CD4-positive, alpha-beta memory T cell (primary cell): ENCODE data around the gene TMEM204. TPM values are rescaled to one million over a fixed set of nuclear protein-coding genes. Genes with fewer than 3 reads are reported as not detected.

Experiments used
- CTCF ChIA-PET: fragments of 350-600 bp; sonication (Branson Sonifier 250); formaldehyde crosslinking; loops from one replicate; lab custom pipeline; 2021; ENCODE audit warnings: inconsistent platforms; ENCODE audit not compliant: partially characterized antibody; lab: Charles Lee
- POLR2A ChIA-PET: fragments of 350-600 bp; sonication (Branson Sonifier 250); formaldehyde crosslinking; loops from one replicate; lab custom pipeline; 2021; ENCODE audit not compliant: partially characterized antibody; lab: Charles Lee
- DNase-seq, 5 donors: peaks; one replicate each; pipeline versions ENCODE4 v3.0.0 to v3.0.0-alpha.2; 2020 to 2022; ENCODE audit warnings: mixed read lengths in 1 of 5
- H3K27ac ChIP-seq: one replicate; pipeline ENCODE4 v1.7.0; 2013; ENCODE audit warnings: low read depth, low read length
- H3K27me3 ChIP-seq: 2 replicates; pipeline ENCODE4 v1.7.0; 2013; ENCODE audit warnings: mild to moderate bottlenecking, low read length, moderate library complexity; ENCODE audit not compliant: insufficient read depth
- H3K36me3 ChIP-seq: 2 replicates; pipeline ENCODE4 v1.7.0; 2013; ENCODE audit warnings: mild to moderate bottlenecking, low read length, moderate library complexity; ENCODE audit not compliant: insufficient read depth
- H3K4me1 ChIP-seq: 2 replicates; pipeline ENCODE4 v1.7.0; 2013; ENCODE audit warnings: mild to moderate bottlenecking, low read length, moderate library complexity; ENCODE audit not compliant: insufficient read depth
- H3K4me3 ChIP-seq, 2 donors: one replicate each; pipeline ENCODE4 v1.7.0; 2013; ENCODE audit warnings: low read length in 2 of 2, mild to moderate bottlenecking in 1 of 2
- H3K9me3 ChIP-seq, 2 donors: one replicate each; pipeline ENCODE4 v1.7.0; 2013; ENCODE audit warnings: low read length in 2 of 2, control low read depth in 1 of 2; ENCODE audit not compliant: control insufficient read depth in 1 of 2
- H3K27ac Mint-ChIP-seq, 7 donors: one replicate each; pipeline ENCODE4 v1.8.0; 2020 to 2021; ENCODE audit warnings: mixed read lengths in 7 of 7, mild to moderate bottlenecking in 6 of 7, inconsistent platforms in 3 of 7, moderate library complexity in 3 of 7
- H3K27me3 Mint-ChIP-seq, 2 donors: one replicate each; pipeline ENCODE4 v1.8.0; 2020 to 2021; ENCODE audit warnings: mixed read lengths in 2 of 2
- H3K36me3 Mint-ChIP-seq, 2 donors: one replicate each; pipeline ENCODE4 v1.8.0; 2020 to 2021; ENCODE audit warnings: mixed read lengths in 2 of 2, inconsistent platforms in 1 of 2, mild to moderate bottlenecking in 1 of 2
- H3K4me1 Mint-ChIP-seq, 4 donors: one replicate each; pipeline ENCODE4 v1.8.0; 2020 to 2021; ENCODE audit warnings: mixed read lengths in 4 of 4, mild to moderate bottlenecking in 1 of 4
- H3K4me3 Mint-ChIP-seq, 8 donors: one replicate each; pipeline ENCODE4 v1.8.0; 2020 to 2021; ENCODE audit warnings: mixed read lengths in 8 of 8, mild to moderate bottlenecking in 7 of 8, moderate library complexity in 6 of 8, inconsistent platforms in 3 of 8
- H3K9me3 Mint-ChIP-seq, 8 donors: one replicate each; pipeline ENCODE4 v1.8.0; 2020 to 2021; ENCODE audit warnings: mixed read lengths in 8 of 8, mild to moderate bottlenecking in 5 of 8, inconsistent platforms in 3 of 8, moderate library complexity in 1 of 8
- intact Hi-C: fragments of 100-400 bp; cut with micrococcal nuclease; formaldehyde crosslinking; loops from one replicate; pipeline ENCODE4 v1.15.1; 2023
- polyA plus RNA-seq, 2 donors: library from polyadenylated mRNA; unstranded; fragments of 300-500 nt; fragmentation: Illumina TruSeq; gene quantifications; one replicate each; pipeline ENCODE4 v1.2.3, GENCODE V29; 2021
- total RNA-seq, 2 experiments: library from RNA; stranded (reverse); gene quantifications; one replicate each; pipeline ENCODE4 v1.2.3, GENCODE V29; 2021

TMEM204 gene
- total and polyA plus RNA-seq, 4 experiments from 2014 or later, result 95.9 to 125 (median 111) TPM

DNA sequence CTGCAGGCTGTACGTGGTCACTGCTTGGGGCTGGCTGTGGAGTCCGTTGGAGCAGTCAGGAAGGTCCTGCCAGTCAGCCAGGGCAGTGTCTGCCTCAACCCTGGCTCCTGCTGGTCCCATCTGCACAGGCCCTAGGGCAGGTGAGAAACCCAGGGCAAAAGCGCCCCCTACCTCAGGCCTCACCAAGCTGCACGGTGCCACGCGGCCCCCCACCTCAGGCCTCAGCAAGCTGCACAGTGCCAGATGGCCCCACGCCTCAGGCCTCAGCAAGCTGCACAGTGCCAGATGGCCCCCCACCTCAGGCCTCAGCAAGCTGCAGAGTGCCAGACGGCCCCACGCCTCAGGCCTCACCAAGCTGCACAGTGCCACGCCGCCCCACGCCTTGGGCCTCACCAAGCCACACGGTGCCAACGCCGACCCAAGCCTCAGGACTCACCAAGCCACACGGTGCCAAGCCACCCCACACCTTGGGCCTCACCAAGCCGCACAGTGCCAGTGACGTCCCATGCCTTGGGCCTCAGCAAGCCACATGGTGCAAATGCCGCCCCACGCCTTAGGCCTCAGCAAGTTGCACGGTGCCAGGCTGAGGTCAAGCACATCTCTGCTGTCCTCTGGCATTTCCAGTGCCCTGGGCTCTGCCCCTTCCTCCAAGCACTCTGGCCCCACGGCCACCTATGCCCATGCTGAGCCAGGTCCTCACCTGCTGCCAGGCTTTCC lies 5.5 kb downstream of the TMEM204 start:
- Mint-ChIP-seq H3K36me3 (peaks cover 39 to 72% of the 10 kb centered on the region in 2 donors), H3K27me3 (no peaks in the 10 kb centered on the region), H3K4me1 (peaks cover 35 to 85% (median 61%) of the 10 kb centered on the region in 4 donors), H3K27ac (peak overlapping the region in 6 of 7 donors; percentile 7 to 94 (median 74)), H3K9me3 (no peaks in the 10 kb centered on the region), H3K4me3 (peak overlapping the region; percentile 15 to 100 (median 81))
- DNase-seq, result peak in 2 of 5 donors; percentile 21 to 30
- Histone ChIP-seq H3K9me3 (no peaks in the 10 kb centered on the region), H3K27me3 (no peaks in the 10 kb centered on the region), H3K4me1 (peaks cover 73% of the 10 kb centered on the region), H3K36me3 (peaks cover 52% of the 10 kb centered on the region), H3K4me3 (no peak overlapping the region), H3K27ac (no peak overlapping the region)
- intact Hi-C loops, result loop anchor here (5.0 kb wide), 2 partner anchors 73 to 117 kb away; partner anchors contain the start of genes CRAMP1, IFT140 and UQCC4
- POLR2A ChIA-PET, result interaction anchor here (0.7 to 5.3 kb wide), 13 partner anchors 8 to 167 kb away, joined by 3 to 30 read pairs (median 5); partner anchors contain the start of genes IFT140, JPT2, MAPK8IP3 and TELO2
- CTCF ChIA-PET, result interaction anchor here (0.6 to 2.2 kb wide), 5 partner anchors 9 to 110 kb away, joined by 3 to 5 read pairs (median 4); partner anchors contain the start of genes CRAMP1, IFT140 and TELO2

- no peak overlapping the region for H3K4me3 ChIP-seq
- Mint-ChIP-seq H3K4me3 (peak overlapping the region in 3 of 8 donors; percentile 46 to 56 (median 52)), H3K9me3 (no peaks in the 10 kb centered on the region), H3K27ac (peak overlapping the region in 3 of 7 donors; percentile 19 to 69 (median 68)), H3K27me3 (no peaks in the 10 kb centered on the region), H3K4me1 (peaks cover 35 to 90% (median 65%) of the 10 kb centered on the region in 4 donors), H3K36me3 (peaks cover 37 to 70% of the 10 kb centered on the region in 2 donors)
- H3K36me3 ChIP-seq, result peaks cover 54% of the 10 kb centered on the region
- H3K4me1 ChIP-seq, result peaks cover 80% of the 10 kb centered on the region
- intact Hi-C loops, result loop anchor here (5.0 kb wide), 2 partner anchors 72 to 118 kb away; partner anchors contain the start of genes CRAMP1, IFT140 and UQCC4
- H3K9me3 ChIP-seq, result no peaks in the 10 kb centered on the region
- DNase-seq, result no peak
- H3K27me3 ChIP-seq, result no peaks in the 10 kb centered on the region
- no peak overlapping the region for H3K27ac ChIP-seq
- CTCF ChIA-PET, result no interaction called here
- POLR2A ChIA-PET, result interaction anchor here (1.2 to 5.3 kb wide), 4 partner anchors 13 to 71 kb away, joined by 3 to 30 read pairs (median 8); partner anchors contain the start of gene TELO2
These were observed 6.5 kb downstream of the TMEM204 start for GRCh38 chr16:1539720-1540555.

DNA sequence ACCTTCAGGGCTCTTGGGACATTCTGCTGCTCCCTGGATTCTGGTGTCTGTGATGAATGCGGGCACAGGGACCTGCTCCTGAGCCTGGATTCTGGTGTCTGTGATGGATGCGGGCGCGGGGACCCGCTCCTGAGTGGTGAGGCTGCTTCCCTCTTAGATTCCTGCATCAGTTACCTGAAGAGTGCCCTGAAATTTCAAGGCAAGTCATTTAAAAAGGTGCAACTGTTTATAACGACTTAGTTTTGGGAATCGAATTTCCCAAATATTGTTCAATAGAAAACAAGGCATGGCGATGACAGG lies 7.0 kb downstream of the TMEM204 start:
- Mint-ChIP-seq H3K9me3 (no peaks in the 10 kb centered on the region), H3K27me3 (no peaks in the 10 kb centered on the region), H3K27ac (peak overlapping the region in 6 of 7 donors; percentile 36 to 69 (median 62)), H3K4me1 (peaks cover 38 to 90% (median 69%) of the 10 kb centered on the region in 4 donors), H3K36me3 (peaks cover 35 to 70% of the 10 kb centered on the region in 2 donors), H3K4me3 (peak overlapping the region in 6 of 8 donors; percentile 26 to 65 (median 46))
- peaks cover 57% of the 10 kb centered on the region for H3K36me3 ChIP-seq
- H3K9me3 ChIP-seq, result no peaks in the 10 kb centered on the region
- no peaks in the 10 kb centered on the region for H3K27me3 ChIP-seq
- peaks cover 86% of the 10 kb centered on the region for H3K4me1 ChIP-seq
- intact Hi-C loops, result no loop called here
- no peak overlapping the region for H3K27ac ChIP-seq
- CTCF ChIA-PET, result no interaction called here
- no peak for DNase-seq
- no peak overlapping the region for H3K4me3 ChIP-seq
- POLR2A ChIA-PET, result interaction anchor here (1.2 to 1.4 kb wide), 2 partner anchors 20 to 70 kb away, joined by 3 to 4 read pairs; no protein-coding TSS in a partner anchor

DNA sequence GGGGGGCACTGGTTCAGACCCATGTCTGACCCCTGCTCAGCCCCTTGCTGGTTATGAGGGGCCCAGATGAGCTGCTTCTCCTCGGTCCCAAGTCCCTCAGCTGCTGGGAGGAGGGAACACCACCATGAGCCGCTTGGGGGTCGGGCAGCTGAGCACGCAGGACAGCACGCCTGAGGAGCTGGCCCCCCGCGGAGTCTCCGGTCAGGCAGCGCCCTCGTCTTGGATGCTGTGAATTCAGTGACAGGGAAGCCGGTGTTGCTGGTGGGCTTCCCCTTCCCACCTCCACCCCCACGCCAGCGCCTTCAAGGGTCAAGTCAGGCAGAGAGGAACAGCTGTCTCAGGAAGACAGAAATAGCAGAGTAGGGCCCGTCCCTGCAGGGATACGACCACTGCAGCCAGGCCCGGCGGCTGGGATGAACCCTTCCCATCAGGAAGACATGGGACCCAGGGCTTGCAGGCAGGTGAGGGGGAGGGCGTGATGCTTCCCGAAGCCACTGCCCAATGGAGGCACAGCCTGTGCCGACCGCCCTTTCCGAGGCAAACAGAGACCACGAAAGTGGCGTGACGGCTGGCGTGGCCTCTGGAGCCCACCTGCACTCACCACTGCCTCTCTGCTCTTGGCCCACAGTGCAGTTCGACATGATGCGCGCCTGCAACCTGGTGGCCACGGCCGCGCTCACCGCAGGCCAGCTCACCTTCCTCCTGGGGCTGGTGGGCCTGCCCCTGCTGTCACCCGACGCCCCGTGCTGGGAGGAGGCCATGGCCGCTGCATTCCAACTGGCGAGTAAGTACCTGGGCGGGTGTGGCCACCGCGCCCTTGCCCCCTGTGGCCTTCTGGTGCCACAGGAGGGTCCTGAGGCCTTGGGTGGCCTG lies 8.1 kb downstream of the TMEM204 start:
- ChIA-PET POLR2A (interaction anchor here (0.9 to 1.7 kb wide), 5 partner anchors 8 to 70 kb away, joined by 3 to 5 read pairs (median 4); partner anchors contain the start of genes CRAMP1, IFT140 and TMEM204), CTCF (no interaction called here)
- H3K4me3 ChIP-seq, result no peak overlapping the region
- no peak for DNase-seq
- H3K4me1 Mint-ChIP-seq, result peaks cover 43 to 90% (median 72%) of the 10 kb centered on the region in 4 donors
- H3K4me1 ChIP-seq, result peaks cover 87% of the 10 kb centered on the region
- no peaks in the 10 kb centered on the region for H3K27me3 Mint-ChIP-seq
- H3K27ac ChIP-seq, result no peak overlapping the region
- H3K9me3 ChIP-seq, result no peaks in the 10 kb centered on the region
- H3K9me3 Mint-ChIP-seq, result no peaks in the 10 kb centered on the region
- no peak overlapping the region for H3K4me3 Mint-ChIP-seq
- H3K36me3 Mint-ChIP-seq, result peaks cover 32 to 70% of the 10 kb centered on the region in 2 donors
- intact Hi-C loops, result loop anchor here (2.0 kb wide), 1 partner anchor 15 kb away; no protein-coding TSS in a partner anchor
- peak overlapping the region in 2 of 7 donors; percentile 70 to 80 for H3K27ac Mint-ChIP-seq
- no peaks in the 10 kb centered on the region for H3K27me3 ChIP-seq
- H3K36me3 ChIP-seq, result peaks cover 47% of the 10 kb centered on the region

DNA sequence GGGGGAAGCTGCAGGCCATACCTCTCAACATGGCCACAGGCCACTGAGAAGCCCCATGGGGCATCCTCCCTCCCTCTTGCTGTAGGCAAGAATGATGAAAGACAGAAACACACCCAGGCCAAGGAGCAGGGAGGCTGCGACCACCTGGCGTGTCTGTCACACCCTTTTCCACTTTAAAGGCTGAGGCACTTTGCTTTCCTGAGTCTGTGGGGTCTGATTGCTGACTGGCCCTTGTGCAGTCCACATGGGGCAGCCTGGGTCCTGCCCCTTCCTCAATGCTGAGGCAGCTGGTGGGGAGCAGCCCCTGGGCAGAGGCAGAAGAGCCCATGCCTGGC lies 8.7 kb downstream of the TMEM204 start:
- Histone ChIP-seq H3K27me3 (no peaks in the 10 kb centered on the region), H3K27ac (no peak overlapping the region), H3K4me3 (no peak overlapping the region), H3K4me1 (peaks cover 87% of the 10 kb centered on the region), H3K9me3 (no peaks in the 10 kb centered on the region), H3K36me3 (peaks cover 41% of the 10 kb centered on the region)
- H3K27ac Mint-ChIP-seq, result peak overlapping the region in 3 of 7 donors; percentile 19 to 85 (median 80)
- CTCF ChIA-PET, result no interaction called here
- H3K9me3 Mint-ChIP-seq, result no peaks in the 10 kb centered on the region
- intact Hi-C loops, result loop anchor here (2.0 kb wide), 1 partner anchor 15 kb away; no protein-coding TSS in a partner anchor
- POLR2A ChIA-PET, result interaction anchor here (0.9 to 1.7 kb wide), 4 partner anchors 9 to 70 kb away, joined by 3 to 5 read pairs (median 4); partner anchors contain the start of genes CRAMP1, IFT140 and TMEM204
- H3K27me3 Mint-ChIP-seq, result no peaks in the 10 kb centered on the region
- DNase-seq, result no peak
- H3K4me3 Mint-ChIP-seq, result peak overlapping the region in 3 of 8 donors; percentile 15 to 21 (median 20)
- H3K4me1 Mint-ChIP-seq, result peaks cover 37 to 90% (median 69%) of the 10 kb centered on the region in 4 donors
- peaks cover 26 to 69% of the 10 kb centered on the region in 2 donors for H3K36me3 Mint-ChIP-seq

GRCh38 chr16:1542533-1542932 lies 9.1 kb downstream of the TMEM204 start:
- no peaks in the 10 kb centered on the region for H3K27me3 ChIP-seq
- H3K27ac ChIP-seq, result peak overlapping the region; percentile 42
- peaks cover 24 to 70% of the 10 kb centered on the region in 2 donors for H3K36me3 Mint-ChIP-seq
- H3K4me3 ChIP-seq, result no peak overlapping the region
- CTCF ChIA-PET, result no interaction called here
- DNase-seq, result no peak
- peaks cover 87% of the 10 kb centered on the region for H3K4me1 ChIP-seq
- no peaks in the 10 kb centered on the region for H3K9me3 Mint-ChIP-seq
- no peaks in the 10 kb centered on the region for H3K27me3 Mint-ChIP-seq
- POLR2A ChIA-PET, result interaction anchor here (0.9 to 1.7 kb wide), 4 partner anchors 9 to 69 kb away, joined by 3 to 5 read pairs (median 4); partner anchors contain the start of genes CRAMP1, IFT140 and TMEM204
- peaks cover 37% of the 10 kb centered on the region for H3K36me3 ChIP-seq
- intact Hi-C loops, result loop anchor here (2.0 kb wide), 1 partner anchor 14 kb away; no protein-coding TSS in a partner anchor
- peak overlapping the region in 7 of 8 donors; percentile 17 to 84 (median 75) for H3K4me3 Mint-ChIP-seq
- H3K4me1 Mint-ChIP-seq, result peaks cover 35 to 90% (median 68%) of the 10 kb centered on the region in 4 donors
- H3K27ac Mint-ChIP-seq, result peak overlapping the region in 6 of 7 donors; percentile 21 to 85 (median 80)
- no peaks in the 10 kb centered on the region for H3K9me3 ChIP-seq
